HG02759 (cell line): ENCODE results near the gene TCF25.
"Not testable (repeated sequence)": the region's sequence is repeated elsewhere in the genome, so short reads cannot be mapped to it uniquely, and the experiment has no call there.

Experiments
- ATAC-seq: cut with Tn5 transposase; IDR thresholded peaks from one replicate; pipeline ENCODE4 v1.9.1; 2021; ENCODE audit warnings: mild to moderate bottlenecking, moderate library complexity; ENCODE audit not compliant: unreplicated experiment

TCF25 gene, protein sequence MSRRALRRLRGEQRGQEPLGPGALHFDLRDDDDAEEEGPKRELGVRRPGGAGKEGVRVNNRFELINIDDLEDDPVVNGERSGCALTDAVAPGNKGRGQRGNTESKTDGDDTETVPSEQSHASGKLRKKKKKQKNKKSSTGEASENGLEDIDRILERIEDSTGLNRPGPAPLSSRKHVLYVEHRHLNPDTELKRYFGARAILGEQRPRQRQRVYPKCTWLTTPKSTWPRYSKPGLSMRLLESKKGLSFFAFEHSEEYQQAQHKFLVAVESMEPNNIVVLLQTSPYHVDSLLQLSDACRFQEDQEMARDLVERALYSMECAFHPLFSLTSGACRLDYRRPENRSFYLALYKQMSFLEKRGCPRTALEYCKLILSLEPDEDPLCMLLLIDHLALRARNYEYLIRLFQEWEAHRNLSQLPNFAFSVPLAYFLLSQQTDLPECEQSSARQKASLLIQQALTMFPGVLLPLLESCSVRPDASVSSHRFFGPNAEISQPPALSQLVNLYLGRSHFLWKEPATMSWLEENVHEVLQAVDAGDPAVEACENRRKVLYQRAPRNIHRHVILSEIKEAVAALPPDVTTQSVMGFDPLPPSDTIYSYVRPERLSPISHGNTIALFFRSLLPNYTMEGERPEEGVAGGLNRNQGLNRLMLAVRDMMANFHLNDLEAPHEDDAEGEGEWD

DNA sequence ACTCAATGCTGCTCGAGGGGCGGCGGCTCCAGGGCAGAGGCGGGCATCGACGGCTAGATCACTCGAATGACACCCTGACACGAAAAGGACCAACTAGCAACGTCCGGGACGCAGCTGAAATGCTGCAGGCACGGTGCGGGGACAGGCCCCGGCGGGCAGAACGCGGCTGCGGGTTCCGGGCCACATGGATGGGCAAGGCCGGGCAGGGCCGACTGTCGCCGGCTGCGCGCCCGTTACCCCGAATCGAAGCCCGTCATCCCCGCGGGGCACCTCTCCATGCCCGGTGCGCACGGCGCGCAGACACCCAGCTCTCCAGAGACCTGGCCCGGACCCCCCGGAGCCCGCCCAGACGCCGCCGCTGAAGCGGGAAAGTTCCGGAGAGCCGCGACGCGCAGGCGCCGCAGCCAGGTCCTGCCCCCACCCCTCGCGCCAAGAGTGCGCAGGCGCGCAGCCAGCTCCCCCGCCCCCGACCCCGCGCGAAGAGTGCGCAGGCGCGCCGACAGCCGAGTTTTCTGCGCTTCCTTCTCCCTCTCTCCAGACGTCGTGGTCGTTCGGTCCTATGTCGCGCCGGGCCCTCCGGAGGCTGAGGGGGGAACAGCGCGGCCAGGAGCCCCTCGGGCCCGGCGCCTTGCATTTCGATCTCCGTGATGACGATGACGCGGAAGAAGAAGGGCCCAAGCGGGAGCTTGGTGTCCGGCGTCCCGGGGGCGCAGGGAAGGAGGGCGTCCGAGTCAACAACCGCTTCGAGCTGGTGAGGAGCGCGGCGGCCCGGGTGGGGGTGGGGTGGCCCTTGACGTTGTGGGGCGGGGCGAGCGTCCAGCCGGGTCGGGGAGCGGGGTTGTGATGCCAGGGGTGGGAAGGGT is at the start of gene TCF25:
TSS of gene TCF25 (plus strand) at position 484 of the 863 bp plus-strand sequence. CDS start at position 560, 76 bp downstream.
- ATAC-seq: peak; percentile 53

DNA sequence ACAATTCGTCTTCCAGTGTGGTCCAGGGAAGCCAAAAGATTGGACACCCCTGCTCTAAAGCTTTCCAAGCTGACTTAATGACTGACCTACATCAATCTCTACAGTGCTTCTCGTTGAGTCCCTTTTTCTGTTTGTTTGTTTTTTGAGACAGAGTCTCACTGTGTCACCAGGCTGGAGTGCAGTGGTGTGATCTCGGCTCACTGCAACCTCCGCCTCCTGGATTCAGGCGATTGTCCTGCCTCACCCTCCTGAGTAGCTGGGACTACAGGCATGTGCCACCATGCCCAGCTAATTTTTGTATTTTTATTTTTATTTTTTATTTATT is 49.6 kb upstream of the TCF25 start:
- ATAC-seq: not testable (repeated sequence)

DNA sequence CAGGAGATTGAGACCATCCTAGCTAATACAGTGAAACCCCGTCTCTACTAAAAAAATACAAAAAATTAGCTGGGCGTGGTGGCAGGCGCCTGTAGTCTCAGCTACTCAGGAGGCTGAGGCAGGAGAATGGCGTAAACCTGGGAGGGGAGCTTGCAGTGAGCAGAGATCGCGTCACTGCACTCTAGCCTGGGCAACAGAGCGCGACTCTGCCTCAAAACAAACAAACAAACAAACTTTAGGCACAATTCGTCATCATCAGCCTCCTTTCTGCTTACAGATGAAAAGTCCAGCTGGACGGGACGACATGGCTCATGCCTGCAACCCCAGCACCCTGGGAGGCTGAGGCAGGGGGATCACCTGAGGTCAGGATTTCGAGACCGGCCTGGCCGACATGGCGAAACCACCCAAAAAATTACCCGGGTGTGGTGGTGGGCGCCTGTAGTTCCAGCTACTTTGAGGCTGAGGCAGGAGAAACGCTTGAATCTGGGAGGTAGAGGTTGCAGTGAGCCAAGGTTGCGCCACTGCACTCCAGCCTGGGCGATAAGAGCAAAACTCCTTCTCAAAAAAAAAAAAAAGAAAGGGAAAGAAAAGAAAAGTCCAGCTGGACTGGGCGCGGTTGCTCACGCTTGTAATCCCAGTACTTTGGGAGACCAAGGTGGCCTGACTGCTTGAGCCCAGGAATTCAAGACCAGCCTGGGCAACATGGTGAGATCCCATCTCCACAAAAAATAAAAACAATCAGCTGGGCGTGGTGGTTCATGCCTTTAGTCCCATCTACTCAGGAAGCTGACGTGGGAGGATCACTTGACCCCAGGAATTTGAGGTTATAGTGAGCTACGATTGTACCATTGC is 46.6 kb upstream of the TCF25 start:
- ATAC-seq: no peak

DNA sequence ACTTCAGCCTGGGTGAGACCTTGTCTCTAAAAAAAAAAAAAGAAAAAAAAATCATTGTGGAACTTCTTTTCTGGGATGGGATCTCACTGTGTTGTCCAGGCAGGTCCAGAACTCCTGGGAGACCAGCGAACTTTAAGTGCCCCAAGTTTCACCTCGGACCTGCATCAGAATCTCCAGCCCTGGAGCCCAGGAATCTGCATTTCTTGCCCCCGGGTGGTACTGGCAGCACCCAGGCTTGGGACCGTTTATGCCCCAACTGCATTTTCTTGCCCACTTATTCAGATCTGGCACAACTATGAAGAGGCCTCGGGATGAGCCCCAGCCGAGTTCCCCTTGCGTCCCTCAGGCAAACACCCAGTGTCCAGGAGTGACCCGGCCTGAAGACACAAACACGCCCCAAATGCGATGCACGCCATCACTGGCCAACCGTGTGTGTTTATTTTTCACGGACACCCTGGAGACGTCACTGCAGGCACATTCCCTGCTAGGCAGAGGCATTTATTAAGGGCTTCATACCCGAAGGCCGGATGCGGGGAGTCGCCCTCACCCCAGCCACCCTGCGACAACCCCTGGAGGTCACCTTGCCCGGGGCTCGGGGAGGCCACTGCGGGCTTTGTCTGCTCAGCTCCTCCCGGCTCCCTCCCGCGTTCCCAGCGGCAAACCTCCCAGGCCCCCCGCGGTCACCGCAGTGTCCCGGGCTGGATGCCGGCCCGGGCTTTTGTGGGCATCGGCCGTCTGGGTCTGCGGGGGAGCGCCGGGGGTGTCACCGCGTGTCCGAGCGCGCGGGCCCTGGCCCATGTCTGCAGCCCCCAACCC is 45.8 kb upstream of the TCF25 start:
- ATAC-seq: no peak

DNA sequence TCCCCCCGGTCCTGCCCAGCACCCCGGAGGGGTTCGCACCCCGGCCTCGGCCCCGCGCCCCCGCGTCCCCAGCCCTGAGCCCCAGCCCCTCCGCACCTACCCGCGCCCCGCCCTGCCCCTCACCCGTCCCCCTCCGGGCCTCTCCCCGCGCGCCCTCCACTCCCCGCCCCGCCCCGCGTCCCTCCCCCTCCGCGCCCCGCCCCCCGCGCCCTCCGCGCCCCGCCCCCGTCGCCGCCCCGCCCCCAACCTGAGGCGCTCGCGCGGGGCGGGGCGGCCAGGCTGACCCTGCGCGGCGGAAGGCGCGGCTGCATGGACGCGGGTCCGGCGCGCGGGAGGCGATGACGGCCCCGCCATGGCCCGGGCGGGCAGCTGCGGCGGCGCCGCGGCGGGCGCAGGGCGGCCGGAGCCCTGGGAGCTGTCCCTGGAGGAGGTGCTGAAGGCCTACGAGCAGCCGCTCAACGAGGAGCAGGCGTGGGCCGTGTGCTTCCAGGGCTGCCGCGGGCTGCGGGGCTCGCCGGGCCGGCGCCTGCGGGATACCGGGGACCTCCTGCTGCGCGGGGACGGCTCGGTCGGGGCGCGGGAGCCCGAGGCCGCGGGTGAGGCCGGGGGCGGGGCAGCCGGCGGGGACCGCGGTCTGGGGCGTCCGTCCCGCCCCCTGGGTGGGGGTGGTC is 45.1 kb upstream of the TCF25 start, which contains the start of gene SPIRE2:
TSS of gene SPIRE2 (plus strand) at position 277 of the 671 bp plus-strand sequence. CDS start at position 353, 76 bp downstream.
- no peak for ATAC-seq

DNA sequence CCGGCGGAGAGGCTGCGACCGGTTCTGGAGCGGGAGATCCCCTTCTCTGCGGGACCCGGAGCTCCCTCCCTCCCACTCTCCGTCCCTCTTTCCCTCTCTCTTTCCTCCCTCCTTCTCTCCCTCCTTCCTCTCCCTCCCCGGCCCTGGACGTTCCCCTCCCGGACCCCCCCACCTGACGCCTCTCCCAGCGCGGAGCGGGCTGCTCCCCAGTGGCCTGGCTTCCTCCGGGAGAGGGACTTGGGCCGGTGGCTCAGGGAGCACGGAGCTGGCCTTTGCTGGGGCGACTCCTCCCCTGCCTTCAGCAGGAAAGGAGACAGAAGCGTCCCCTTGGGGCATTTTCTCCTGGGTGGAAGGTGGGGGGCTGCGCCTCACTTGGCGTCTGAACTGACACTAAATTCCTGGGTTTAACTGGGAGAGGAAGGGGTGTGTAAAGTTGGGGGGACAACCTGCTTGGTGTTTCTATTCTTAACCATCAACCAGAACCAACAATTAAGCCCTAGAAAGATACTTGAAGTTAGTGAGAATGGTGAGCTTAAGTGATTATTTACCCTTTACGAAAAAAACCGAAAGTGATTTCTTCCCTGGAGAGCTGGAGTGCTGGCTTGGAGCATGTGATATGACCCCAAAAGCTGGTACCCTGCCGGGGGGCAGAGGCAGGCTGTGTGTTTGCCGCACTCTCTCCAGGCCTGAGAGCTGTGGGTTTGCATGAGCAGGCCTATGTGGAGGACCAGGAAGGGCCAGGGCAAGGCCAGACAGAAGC is 44.3 kb upstream of the TCF25 start:
- ATAC-seq: no peak

DNA sequence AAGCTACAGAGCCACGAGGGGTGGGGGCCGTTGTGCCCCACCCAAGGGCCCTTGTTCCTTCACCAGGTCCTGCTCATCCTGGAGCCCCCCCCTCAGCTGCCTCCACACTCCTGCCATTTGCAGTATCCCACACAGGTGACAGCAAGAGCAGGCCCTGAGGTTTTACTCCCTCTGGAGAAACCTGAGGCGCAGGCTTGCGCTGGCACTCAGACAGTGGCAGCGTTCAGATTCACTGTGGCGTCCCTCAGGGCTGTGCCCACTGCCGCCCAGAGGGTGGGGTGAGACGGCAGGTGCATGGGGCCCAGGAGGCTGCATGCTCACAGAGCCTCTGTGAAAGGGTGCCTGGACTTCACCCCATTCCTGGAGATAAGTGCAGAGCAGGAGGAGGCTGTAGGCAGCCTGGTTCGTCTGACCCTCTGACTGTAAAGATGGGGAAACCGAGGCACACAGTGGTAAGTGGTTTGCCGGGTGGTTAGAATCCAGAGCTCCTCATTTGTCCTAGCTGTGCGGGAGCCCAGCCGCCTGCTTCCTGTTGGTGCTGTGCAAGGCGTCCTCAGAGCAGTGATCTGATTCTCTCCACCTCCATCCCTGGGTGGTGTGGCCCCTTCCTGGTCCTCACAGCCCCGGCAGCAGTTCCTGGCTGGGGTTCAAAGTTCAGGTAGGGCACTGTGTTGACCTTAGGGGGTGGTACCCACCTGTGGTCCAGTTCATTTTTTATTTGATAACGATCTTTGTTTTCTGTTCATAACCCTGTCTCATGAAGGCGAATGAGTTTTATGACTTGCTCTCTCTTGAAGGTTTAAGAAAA is 43.6 kb upstream of the TCF25 start:
- ATAC-seq: no peak

DNA sequence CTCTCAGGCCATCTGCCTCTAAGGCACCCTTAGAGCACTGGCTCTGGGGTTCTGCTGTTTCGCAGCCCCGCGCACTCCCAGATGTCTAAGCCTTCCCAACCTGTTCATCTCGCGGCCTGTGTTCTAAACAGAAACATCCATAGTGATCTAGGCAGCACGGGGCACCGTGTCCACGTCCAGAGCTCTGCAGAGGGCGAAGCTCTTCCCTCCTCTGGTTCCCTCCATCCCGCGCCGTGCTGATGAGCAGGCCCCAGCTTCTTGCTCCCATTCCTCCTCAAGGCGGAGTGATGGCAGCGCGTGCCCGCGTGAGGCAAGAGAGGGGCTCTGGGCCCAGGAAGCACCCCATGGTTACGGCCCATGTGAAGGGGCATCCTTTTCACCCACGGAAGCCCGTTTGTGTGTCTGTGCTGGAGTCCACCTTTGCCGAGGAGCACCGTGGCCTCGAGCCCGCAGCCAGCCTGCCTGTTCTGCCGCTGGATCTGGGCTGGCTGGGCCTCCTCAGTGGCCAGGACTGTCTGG is 41.5 kb upstream of the TCF25 start:
- no peak for ATAC-seq

DNA sequence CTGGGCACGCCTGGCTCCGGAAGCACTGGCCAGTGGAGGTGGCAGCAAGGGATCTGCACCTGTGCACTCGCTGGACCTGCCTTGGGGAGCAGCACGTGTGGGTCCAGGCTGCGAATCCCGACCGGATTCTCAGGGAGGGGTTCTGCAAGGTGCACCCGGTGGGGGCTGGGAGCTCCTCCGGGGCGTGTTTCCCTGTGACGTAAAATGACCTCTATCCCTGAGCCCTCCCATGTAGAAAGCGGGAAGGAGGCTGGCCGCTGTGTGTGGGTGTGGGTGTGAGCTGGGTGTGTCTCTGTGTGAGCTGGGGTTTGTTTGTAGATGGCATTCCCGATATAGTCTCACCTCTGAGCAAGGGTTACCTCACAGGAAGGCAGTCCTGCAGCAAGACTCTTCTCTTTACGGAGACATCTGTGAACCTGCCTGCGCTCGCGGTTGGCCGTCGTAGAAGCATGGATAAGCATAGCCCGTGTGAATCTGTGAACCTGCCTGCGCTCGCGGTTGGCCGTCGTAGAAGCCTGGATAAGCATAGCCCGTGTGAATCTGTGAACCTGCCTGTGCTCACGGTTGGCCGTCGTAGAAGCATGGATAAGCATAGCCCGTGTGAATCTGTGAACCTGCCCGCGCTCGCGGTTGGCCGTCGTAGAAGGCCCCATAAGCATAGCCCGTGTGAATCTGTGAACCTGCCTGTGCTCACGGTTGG is 39.6 kb upstream of the TCF25 start:
- not testable (repeated sequence) for ATAC-seq

DNA sequence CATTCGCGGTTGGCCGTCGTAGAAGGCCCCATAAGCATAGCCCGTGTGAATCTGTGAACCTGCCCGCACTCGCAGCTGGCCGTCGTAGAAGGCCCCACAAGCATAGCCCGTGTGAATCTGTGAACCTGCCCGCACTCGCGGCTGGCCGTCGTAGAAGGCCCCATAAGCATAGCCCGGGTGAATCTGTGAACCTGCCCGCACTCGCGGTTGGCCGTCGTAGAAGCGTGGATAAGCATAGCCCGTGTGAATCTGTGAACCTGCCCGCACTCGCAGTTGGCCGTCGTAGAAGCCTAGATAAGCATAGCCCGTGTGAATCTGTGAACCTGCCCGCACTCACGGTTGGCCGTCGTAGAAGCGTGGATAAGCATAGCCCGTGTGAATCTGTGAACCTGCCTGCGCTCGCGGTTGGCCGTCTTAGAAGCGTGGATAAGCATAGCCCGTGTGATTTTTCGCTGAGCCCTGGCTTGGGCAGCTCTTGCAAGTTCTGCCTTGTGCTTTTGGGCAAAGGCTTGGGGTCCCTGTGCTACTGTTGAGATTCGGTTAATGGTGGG is 38.5 kb upstream of the TCF25 start:
- ATAC-seq: not testable (repeated sequence)

DNA sequence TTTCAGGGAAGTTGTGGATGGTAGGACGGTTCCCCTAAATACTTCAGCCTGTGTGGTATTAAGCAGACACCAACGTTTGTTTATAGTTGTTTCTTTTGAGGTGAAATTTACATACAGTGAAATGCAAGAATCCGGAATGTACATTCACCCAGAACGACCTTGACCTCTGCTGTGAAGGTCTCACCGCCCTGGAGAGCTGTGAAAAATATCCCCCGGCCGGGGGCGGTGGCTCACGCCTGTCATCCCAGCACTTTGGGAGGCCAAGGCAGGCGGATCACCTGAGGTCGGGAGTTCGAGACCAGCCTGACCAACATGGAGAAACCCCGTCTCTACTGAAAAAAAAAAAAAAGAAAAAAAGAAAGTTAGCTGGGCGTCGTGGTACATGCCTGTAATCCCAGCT is 36.9 kb upstream of the TCF25 start:
- not testable (repeated sequence) for ATAC-seq

DNA sequence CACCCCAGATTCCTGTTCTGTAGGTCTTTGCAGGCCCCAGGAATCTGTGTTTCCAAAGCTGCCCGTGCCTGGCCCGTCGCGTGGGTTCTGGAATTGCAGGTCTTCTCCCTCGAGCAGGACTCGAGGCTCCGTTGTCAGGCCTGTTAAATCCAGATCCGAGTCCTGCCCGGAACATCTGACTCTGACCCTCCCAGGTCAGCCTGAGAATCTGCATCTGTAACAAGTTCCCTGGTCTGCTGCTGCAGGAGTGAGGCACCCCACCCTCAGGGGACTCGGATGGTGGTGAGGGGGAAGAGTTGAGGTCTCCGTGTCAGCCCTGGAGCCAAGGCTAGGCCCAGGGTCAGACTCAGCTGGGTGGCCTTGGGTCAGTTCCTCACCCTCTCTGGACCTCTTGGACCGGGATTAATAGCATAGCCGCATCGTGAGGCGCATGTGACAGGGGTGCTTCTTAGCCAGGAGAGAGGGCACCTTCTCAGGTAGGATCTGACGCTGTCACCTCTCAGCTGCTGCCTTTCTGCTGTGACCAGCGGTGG is 36.3 kb upstream of the TCF25 start:
- ATAC-seq: no peak

DNA sequence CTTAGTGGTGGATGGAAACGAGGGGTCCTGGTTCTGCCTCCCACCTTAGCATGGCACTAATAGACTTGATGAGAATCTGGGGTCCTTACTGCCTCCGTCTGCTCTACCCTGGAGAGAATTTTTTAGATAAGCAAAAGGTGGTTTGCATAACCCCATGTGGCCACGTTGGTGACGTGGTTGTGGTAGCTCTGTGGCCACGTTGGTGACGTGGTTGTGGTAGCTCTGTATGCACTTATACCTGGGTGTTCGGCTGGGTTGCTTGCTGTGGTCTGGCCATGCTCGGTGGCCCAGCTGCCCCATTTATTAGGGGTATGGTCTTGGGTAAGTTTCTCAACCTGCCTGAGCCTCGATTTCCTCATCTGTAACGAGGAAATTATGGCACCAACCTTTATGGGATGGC is 32.1 kb upstream of the TCF25 start:
- no peak for ATAC-seq

DNA sequence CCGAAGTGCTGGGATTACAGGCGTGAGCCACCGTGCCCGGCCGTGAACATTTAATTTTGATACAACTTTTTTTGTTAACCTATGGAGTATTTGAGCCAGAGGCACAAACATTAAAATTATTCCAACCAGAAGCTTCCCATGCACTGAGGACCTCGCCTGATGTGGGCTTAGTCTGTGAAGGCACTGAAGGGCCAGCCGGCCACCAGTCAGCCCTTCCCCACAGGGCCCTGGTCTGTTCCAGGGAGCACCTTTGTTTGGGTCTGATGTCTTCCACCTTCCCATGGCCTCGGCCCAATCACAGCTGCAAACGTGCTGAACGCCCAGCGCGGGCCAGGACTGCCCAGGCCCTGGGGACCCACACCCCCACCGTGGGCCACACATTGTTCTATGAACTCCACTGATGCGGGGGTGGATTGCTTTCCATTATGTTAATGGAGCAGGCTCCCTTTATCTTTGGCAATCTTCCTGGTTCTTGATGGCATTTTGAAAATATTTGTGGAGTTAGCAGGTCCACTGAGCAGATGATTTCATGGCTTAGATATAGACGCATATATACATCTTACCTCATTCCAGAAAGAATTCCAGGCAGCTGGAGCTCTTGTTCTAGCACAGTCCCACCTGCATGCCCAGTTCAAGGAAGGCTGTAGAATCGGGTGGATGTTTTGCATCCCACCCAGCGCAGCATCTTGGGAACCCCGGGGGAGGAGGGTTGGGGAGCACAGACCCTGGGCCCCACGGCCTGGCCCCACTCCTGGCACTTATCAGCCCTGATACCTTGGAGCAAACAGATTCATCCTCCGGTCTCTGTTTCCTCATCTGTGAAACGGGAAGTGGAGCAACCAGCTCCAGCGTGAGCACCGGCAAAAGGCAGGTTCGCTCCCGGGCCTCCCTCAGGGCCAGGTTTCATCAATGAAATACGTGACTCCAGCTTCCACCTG is 30.7 kb upstream of the TCF25 start:
- no peak for ATAC-seq
